ENCODE results near the gene VAMP1.

GRCh38 chr12:6470375-6471163 lies at the start of gene VAMP1:
- TF ChIP-seq FOS (IDR thresholded peaks at IDR 0.05; ENCODE audit: borderline replicate concordance, insufficient read depth, low read length) (no peak), POLR2A (IDR thresholded peaks at IDR 0.05; ENCODE audit: low read depth, low read length) (peak; percentile 99), EZH2 (IDR thresholded peaks at IDR 0.05; ENCODE audit: borderline replicate concordance, low read depth, low read length, severe bottlenecking) (no peak), POLR2AphosphoS5 (IDR thresholded peaks at IDR 0.05; ENCODE audit: insufficient read depth, low read depth, low read length) (peak; percentile 99), JUN (IDR thresholded peaks at IDR 0.05; ENCODE audit: borderline replicate concordance, insufficient read depth, insufficient read length, low read depth) (no peak)
- TF ChIP-seq, protein P1, sequence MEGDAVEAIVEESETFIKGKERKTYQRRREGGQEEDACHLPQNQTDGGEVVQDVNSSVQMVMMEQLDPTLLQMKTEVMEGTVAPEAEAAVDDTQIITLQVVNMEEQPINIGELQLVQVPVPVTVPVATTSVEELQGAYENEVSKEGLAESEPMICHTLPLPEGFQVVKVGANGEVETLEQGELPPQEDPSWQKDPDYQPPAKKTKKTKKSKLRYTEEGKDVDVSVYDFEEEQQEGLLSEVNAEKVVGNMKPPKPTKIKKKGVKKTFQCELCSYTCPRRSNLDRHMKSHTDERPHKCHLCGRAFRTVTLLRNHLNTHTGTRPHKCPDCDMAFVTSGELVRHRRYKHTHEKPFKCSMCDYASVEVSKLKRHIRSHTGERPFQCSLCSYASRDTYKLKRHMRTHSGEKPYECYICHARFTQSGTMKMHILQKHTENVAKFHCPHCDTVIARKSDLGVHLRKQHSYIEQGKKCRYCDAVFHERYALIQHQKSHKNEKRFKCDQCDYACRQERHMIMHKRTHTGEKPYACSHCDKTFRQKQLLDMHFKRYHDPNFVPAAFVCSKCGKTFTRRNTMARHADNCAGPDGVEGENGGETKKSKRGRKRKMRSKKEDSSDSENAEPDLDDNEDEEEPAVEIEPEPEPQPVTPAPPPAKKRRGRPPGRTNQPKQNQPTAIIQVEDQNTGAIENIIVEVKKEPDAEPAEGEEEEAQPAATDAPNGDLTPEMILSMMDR (IDR thresholded peaks at IDR 0.05; ENCODE audit: extremely low read depth in 1 of 2, insufficient read depth in 1 of 2, low read depth in 1 of 2, low read length in 2 of 2), result no peak
- TF ChIP-seq, protein P2, sequence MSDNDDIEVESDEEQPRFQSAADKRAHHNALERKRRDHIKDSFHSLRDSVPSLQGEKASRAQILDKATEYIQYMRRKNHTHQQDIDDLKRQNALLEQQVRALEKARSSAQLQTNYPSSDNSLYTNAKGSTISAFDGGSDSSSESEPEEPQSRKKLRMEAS (IDR thresholded peaks at IDR 0.05; ENCODE audit: insufficient read depth, insufficient read length), result no peak

All from endothelial cell of umbilical vein (primary cell).